Skeletal muscle satellite cell (primary cell): ENCODE data around the gene SLC27A4.
A peak's percentile ranks its signal among the peaks of the same experiment; 100 is the strongest.

Source experiments
- H3K27me3 ChIP-seq: 2 replicates; pipeline ENCODE4 v1.7.0; 2013; ENCODE audit warnings: low read length; ENCODE audit not compliant: control insufficient read depth, insufficient read depth
- H3K36me3 ChIP-seq: 2 replicates; pipeline ENCODE4 v1.7.0; 2013; ENCODE audit warnings: mild to moderate bottlenecking, control low read depth, low read length; ENCODE audit not compliant: insufficient read depth
- H3K4me1 ChIP-seq: 2 replicates; pipeline ENCODE4 v1.7.0; 2013; ENCODE audit warnings: low read length; ENCODE audit not compliant: control insufficient read depth, insufficient read depth
- H3K4me2 ChIP-seq: 2 replicates; pipeline ENCODE4 v1.7.0; 2013; ENCODE audit warnings: mild to moderate bottlenecking, low read length
- H3K4me3 ChIP-seq: 2 replicates; pipeline ENCODE4 v1.7.0; 2013; ENCODE audit warnings: low read length
- H3K9ac ChIP-seq: 2 replicates; pipeline ENCODE4 v1.7.0; 2013; ENCODE audit warnings: mild to moderate bottlenecking, low read depth, low read length, moderate library complexity
- H3K9me3 ChIP-seq: replicated peaks from 2 replicates; pipeline ENCODE4 v1.7.0; 2013; ENCODE audit warnings: mild to moderate bottlenecking, control low read depth, low read length

The SLC27A4 gene

DNA sequence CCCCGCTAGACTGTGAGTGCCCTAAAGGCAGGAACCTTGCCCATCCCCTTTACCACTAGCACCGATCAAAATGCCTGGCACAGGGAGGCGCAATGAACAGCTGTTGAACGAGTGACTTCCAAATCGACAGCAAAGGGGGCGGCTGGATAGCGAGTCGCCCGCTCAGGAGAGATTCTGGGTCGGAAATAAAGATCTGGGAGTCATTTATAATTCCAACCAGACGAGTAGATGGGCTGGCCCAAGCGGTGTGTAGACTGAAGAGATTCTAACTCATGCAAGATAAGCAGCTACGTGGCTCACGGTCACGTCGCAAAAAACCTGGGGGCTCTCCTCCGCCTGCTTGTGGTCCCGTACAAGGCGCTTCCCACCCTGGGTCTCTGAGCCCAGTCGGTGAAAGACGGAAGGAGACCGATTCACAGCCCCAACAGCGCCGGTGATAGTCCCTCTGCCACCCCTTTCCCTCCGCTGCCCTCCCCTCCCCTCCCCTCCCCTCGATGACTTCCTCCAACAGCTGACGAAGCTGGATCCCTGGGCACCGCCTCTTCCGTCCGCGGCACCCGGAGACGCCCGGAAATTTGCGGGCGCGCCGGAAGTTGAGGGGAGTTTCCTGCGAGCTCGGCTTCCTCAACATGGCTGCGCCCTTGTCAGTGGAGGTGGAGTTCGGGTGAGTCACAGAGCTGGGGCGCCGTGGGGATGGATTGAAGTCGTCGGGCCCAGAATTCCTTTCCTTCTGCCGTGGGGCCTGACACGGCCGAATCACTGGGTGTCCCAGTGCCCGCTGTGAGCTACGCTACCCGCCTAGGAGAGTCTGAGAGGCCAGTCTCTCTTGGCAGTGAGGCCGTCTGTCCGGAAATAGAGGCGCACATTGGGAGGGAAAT lies 30.7 kb downstream of the SLC27A4 start, which contains the start of gene URM1:
TSS of gene URM1 (plus strand) at position 623 of the 878 bp plus-strand sequence. CDS start at position 630, 7 bp downstream.
- H3K9me3 ChIP-seq, result no peaks in the 10 kb centered on the region
- peaks cover 25% of the 10 kb centered on the region for H3K4me1 ChIP-seq
- H3K4me2 ChIP-seq, result peak within 1 kb of the TSS; percentile 83
- H3K36me3 ChIP-seq, result no peaks in the 10 kb centered on the region
- H3K27me3 ChIP-seq, result no peaks in the 10 kb centered on the region
- H3K9ac ChIP-seq, result peak within 1 kb of the TSS; percentile 96
- H3K4me3 ChIP-seq, result peak within 1 kb of the TSS; percentile 92

DNA sequence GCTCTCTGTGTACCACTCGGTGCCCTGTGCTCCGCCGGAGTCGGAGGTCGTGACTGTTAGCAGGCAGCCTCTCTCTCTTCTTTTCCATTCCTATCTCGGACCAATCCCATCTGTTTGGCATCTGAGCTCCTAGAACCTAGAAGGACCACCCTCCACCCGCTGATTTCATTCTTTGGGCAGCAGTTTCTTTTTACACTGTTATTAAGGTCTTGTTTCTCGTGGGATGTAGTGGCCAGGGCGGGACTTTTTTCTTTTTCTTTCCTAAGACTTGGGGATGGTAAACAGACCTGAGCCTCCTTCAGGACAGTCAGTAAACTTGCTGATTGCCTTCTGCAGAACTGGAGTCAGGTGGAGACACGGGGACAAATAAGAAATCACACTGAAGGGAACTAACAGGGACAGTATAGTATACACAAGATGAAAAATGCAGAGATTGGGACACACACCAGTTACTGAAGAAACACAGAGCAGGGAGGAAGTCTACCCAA lies 31.3 kb downstream of the SLC27A4 start:
- no peaks in the 10 kb centered on the region for H3K9me3 ChIP-seq
- peak overlapping the region; percentile 96 for H3K9ac ChIP-seq
- H3K4me2 ChIP-seq, result peak overlapping the region; percentile 83
- no peaks in the 10 kb centered on the region for H3K27me3 ChIP-seq
- no peaks in the 10 kb centered on the region for H3K36me3 ChIP-seq
- peaks cover 26% of the 10 kb centered on the region for H3K4me1 ChIP-seq
- H3K4me3 ChIP-seq, result peak overlapping the region; percentile 92

DNA sequence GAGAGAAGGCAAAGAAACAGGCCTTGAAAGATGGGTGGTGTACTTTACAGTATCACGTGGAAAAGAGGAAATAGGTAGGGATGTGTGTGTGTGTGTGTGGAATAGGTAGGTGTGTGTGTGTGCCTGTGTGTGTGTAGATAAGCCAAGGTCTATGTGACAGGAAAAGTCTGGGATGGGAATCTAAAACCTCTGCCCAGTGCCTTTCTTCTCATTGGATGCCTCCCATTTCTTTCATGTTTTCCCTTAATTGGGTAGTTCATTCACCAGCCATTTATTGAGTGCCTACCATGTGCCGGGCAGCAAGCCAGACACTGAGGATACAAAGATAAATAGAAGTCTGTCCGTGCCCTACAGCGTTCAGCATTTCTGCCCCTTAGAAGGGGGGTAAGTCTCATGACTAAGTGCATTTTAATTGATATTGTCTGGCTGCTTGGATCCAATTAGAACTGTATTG lies 31.9 kb downstream of the SLC27A4 start:
- Histone ChIP-seq H3K9me3 (no peaks in the 10 kb centered on the region), H3K4me2 (peak overlapping the region; percentile 83), H3K4me1 (peaks cover 26% of the 10 kb centered on the region), H3K4me3 (peak overlapping the region; percentile 92), H3K27me3 (no peaks in the 10 kb centered on the region), H3K9ac (peak overlapping the region; percentile 96), H3K36me3 (no peaks in the 10 kb centered on the region)

DNA sequence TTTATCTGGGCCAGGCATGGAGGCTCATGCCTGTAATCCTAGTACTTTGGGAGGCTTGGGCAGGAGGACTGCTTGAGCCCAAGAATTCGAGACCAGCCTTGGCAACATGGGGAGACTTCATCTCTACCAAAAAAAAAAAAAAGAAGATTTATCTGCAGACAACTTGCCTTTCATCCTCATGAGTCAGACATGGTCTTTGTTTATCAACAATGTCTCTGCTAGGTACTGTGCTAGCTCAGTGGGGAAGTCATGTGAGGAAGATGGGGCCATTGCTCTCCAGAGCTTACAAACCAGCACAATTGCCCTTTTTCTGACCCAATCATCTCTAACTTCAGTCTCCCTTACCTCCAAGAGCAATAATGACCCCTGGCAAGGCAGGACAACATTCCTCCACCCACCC lies 32.5 kb downstream of the SLC27A4 start:
- H3K4me1 ChIP-seq, result peaks cover 26% of the 10 kb centered on the region
- peak overlapping the region; percentile 92 for H3K4me3 ChIP-seq
- H3K9me3 ChIP-seq, result no peaks in the 10 kb centered on the region
- H3K27me3 ChIP-seq, result no peaks in the 10 kb centered on the region
- peak overlapping the region; percentile 96 for H3K9ac ChIP-seq
- H3K4me2 ChIP-seq, result peak overlapping the region; percentile 83
- no peaks in the 10 kb centered on the region for H3K36me3 ChIP-seq

DNA sequence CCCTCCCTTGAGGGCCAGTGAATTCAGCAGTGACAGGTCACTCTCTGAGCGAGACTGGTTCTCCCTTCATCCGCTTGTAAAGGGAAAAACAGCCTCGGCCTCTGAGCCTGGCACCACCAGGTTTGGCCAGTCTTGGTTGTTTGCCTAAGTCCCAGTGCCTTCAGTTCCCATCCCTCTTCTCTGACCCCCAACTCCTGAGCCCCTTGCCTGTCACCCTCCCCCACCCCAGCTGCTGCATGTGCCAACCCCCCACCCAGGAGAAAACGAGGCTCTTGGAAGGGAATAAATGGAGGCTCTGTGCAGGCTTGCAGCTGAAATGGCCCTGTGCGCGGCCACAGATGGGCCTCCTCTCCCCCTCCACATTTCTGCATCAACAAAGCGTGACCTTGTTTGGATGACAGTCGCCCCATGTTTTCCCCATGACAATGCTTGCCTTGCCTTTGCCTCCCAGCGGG lies 33.9 kb downstream of the SLC27A4 start:
- no peaks in the 10 kb centered on the region for H3K36me3 ChIP-seq
- no peak overlapping the region for H3K9ac ChIP-seq
- no peaks in the 10 kb centered on the region for H3K9me3 ChIP-seq
- no peak overlapping the region for H3K4me2 ChIP-seq
- H3K4me1 ChIP-seq, result peaks cover 26% of the 10 kb centered on the region
- no peak overlapping the region for H3K4me3 ChIP-seq
- H3K27me3 ChIP-seq, result no peaks in the 10 kb centered on the region

DNA sequence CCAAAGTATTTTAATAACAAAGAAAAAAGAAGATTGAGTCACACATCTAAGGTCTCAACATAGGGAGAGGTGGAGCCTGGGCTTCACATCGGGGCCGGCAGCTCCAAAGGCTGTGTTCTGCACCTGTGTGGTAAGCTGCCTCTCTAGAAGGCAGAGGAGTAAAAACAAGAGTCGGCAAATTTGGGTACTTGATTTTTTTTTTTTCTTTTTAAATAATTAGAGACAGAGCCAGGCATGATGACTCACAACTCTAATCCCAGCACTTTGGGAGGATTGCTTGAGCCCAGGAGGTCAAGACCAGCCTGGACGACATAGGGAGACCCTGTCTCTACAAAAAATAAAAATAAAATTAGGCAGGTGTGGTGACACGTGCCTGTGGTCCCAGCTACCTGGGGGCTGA lies 35.5 kb downstream of the SLC27A4 start:
- H3K36me3 ChIP-seq, result no peaks in the 10 kb centered on the region

DNA sequence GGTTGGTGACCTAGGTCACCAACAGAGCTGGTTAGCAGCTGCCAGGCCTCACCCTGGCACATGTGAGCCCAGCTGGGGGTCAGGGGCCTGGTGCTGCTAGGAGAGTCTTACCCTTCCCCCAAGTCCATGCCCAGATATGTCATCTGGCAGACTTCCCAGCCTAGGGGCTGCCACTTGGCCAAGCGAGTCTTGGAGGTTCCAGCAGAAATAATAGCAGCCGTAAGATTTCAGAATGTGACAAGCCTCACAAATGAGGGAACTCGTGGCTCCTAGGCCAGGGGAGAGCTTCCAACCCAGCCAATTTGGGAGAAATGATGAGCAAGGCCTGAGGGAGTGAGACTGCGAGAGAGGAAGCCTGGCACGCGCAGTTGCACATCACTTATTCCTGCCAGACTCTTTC lies 41.9 kb downstream of the SLC27A4 start:
- Histone ChIP-seq H3K4me3 (no peak overlapping the region), H3K9ac (no peak overlapping the region), H3K36me3 (peaks cover 20% of the 10 kb centered on the region), H3K27me3 (no peaks in the 10 kb centered on the region), H3K4me1 (no peaks in the 10 kb centered on the region), H3K4me2 (no peak overlapping the region), H3K9me3 (no peaks in the 10 kb centered on the region)

More for the DNA sequence above, 35.5 kb downstream of the SLC27A4 start:
- peaks cover 21% of the 10 kb centered on the region for H3K4me1 ChIP-seq
- H3K27me3 ChIP-seq, result no peaks in the 10 kb centered on the region
- no peak overlapping the region for H3K4me2 ChIP-seq
- H3K9me3 ChIP-seq, result no peaks in the 10 kb centered on the region
- H3K4me3 ChIP-seq, result no peak overlapping the region
- H3K9ac ChIP-seq, result no peak overlapping the region

DNA sequence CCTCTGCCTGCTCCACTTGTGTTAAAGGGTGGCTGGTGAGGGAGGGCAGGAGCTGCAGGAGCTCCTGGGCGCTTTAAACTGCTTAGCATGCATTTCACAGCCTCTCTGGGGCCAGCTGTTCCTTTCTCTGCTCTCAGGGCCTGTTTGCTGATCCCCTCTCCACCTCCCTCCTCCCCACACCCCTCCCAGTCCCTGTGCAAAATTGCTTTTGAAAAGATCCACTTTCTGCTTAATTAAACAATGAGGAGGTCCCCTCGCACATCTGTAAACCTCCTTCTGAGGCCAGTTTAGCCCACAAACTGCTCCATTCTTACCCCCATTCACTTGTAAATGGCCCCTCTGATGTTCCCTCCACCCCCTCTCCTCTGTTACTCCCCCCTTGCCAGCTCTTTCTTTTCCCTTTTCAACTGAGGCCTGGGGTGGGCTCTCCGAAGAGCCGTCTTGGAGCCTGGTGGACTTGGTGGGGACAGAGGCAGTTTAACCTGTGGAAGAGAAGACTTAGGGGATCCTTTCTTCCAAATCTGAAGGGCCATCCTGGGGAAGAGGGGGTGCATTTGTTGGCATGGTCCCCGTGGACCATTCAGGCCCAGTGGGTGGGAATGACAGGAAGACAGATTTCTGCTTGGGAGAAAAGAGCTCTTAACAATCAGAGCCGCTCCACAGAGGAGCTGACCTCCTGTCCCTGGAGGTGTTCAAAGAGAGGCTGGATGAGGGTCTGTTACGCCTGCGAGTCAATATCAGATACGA lies 42.9 kb downstream of the SLC27A4 start:
- Histone ChIP-seq H3K4me1 (no peaks in the 10 kb centered on the region), H3K4me2 (no peak overlapping the region), H3K36me3 (peaks cover 28% of the 10 kb centered on the region), H3K4me3 (no peak overlapping the region), H3K9ac (no peak overlapping the region), H3K9me3 (no peaks in the 10 kb centered on the region), H3K27me3 (no peaks in the 10 kb centered on the region)

DNA sequence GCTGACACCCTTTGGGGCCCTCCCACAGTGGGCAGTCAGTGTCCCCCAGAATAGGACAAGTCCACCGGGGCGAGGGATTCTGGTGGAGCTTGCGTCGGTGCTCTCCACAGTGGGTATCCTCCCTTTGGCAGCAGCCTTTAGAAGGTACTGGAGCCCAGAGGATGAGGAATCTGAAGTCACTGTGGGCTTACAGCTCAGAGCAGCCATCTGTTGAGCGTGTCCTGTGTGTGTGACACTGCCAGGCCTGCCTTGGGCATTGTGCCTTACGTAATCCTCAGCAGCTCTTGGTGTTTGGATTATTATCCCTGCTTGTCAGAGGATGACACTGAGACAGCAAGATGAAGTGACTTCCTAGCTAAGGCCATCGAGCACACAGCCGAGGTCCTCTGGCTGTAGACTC lies 43.5 kb downstream of the SLC27A4 start:
- Histone ChIP-seq H3K36me3 (peaks cover 34% of the 10 kb centered on the region), H3K4me3 (no peak overlapping the region)

DNA sequence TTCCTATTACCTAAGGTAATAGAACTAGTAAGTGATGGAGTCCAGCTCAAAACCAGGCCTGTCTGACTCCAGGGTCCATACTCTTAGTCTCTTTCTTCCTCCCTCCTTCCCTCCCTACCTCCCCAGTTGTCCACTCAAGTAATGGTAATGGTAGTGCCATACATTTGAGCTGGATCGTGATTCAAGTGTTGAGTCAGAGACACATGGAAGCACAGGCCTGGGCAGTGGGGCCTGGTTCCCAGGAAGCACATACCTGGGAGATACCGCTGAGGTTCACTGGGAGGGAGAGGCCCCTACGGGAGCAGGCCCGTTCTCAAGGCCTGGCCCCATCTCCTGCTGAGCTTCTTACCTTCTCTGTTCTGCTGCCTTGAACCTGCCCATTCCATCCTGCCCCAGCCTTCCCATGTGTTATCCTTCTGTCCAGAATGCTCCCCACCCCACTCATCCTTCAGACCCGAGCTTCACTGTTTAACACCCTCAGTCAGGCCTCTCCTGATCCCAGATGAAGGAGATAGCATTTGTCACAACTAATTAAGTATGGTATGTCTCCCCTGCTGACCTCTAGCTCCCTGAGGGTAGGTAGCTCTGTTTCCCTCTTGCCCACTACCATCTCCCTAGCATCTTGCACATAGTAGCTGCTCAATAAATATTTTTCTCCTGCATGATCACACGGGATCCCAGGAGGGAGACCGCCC lies 44.6 kb downstream of the SLC27A4 start:
- Histone ChIP-seq H3K36me3 (peaks cover 45% of the 10 kb centered on the region), H3K4me2 (no peak overlapping the region), H3K9me3 (no peaks in the 10 kb centered on the region), H3K4me1 (no peaks in the 10 kb centered on the region), H3K27me3 (no peaks in the 10 kb centered on the region), H3K9ac (no peak overlapping the region), H3K4me3 (no peak overlapping the region)

More for the DNA sequence above, 43.5 kb downstream of the SLC27A4 start:
- no peak overlapping the region for H3K4me2 ChIP-seq
- no peaks in the 10 kb centered on the region for H3K4me1 ChIP-seq
- no peak overlapping the region for H3K9ac ChIP-seq
- no peaks in the 10 kb centered on the region for H3K27me3 ChIP-seq
- no peaks in the 10 kb centered on the region for H3K9me3 ChIP-seq
